Psoas muscle (tissue), 8 donors: Measurements from ENCODE around the gene PKD1. TPM values are rescaled to one million over a fixed set of nuclear protein-coding genes. Genes with fewer than 3 reads are reported as not detected.

Experiments used
- ATAC-seq, 4 donors: fragments of 200-7000 bp; cut with Tn5 transposase; one replicate each; pipeline ENCODE4 v1.9.1; 2020; ENCODE audit warnings: moderate library complexity in 3 of 4, mild to moderate bottlenecking in 2 of 4
- DNase-seq, 2 donors: peaks; one replicate each; pipeline ENCODE4 v3.0.0-alpha.2; 2020
- H3K27ac ChIP-seq: fragments of 200-600 bp; one replicate; pipeline ENCODE4 v1.8.0; 2022
- H3K27me3 ChIP-seq, 3 donors: fragments of 200-600 bp in 1 of 3; one replicate each; pipeline versions ENCODE4 v1.6.1 to v1.8.0; 2013 to 2022; ENCODE audit warnings: low read length in 2 of 3, mild to moderate bottlenecking in 2 of 3, moderate library complexity in 1 of 3; ENCODE audit not compliant: insufficient read depth in 3 of 3
- H3K36me3 ChIP-seq, 2 donors: fragments of 200-600 bp in 1 of 2; one replicate each; pipeline versions ENCODE4 v1.6.1 to v1.8.0; 2013 to 2022; ENCODE audit warnings: low read depth in 1 of 2, mild to moderate bottlenecking in 1 of 2, moderate library complexity in 1 of 2; ENCODE audit not compliant: insufficient read depth in 1 of 2
- H3K4me1 ChIP-seq: fragments of 200-600 bp; one replicate; pipeline ENCODE4 v1.8.0; 2022
- H3K4me3 ChIP-seq: fragments of 200-600 bp; one replicate; pipeline ENCODE4 v1.8.0; 2022; ENCODE audit warnings: mild to moderate bottlenecking
- H3K9me3 ChIP-seq: fragments of 200-600 bp; one replicate; pipeline ENCODE4 v1.8.0; 2022
- WGBS, 3 donors: extraction: QIAGEN DNeasy Blood & Tissue Kit; methylation state at CpG; one replicate each; pipeline versions ENCODE4 v1.1.6 to v1.1.7; 2013; 5-methylcytosine and 5-hydroxymethylcytosine counted together
- intact Hi-C, 2 donors: fragments of 100-400 bp; cut with DNase I; formaldehyde crosslinking; loops; one replicate each; pipeline versions ENCODE4 v1.11.0 to v1.14.2; 2022
- polyA plus RNA-seq, 3 donors: library from polyadenylated mRNA; stranded (reverse); fragments of 200-250 nt; gene quantifications; one replicate each; pipeline ENCODE4 v1.2.3, GENCODE V29; 2013
- total RNA-seq, 4 donors: library from RNA; stranded (reverse); fragmentation: NEBNext Ultra II Directional in 2 of 4; extraction: Animal tissue kit (Norgen Biotek cat#: 25700) in 2 of 4; gene quantifications; one replicate each; pipeline versions ENCODE4 v1.2.1 to v1.2.4, GENCODE V29; 2021 to 2023
- TF ChIP-seq, protein P1 (sequence below): fragments of 200-600 bp; IDR thresholded peaks from one replicate; pipeline ENCODE4 v1.8.0; 2022; ENCODE audit warnings: antibody characterized with exemption
- donor health status: healthy with polysubstance abuse.
- donor health status: DM: no; HTN: no; CAD: no; lungs with moderate emphysema.
- donor health status: Bipolar disorder and iron deficiency.
- donor health status: healthy.
- donor health status: DM: yes; HTN: yes; CAD: no.
- donor health status: DM: no; HTN: no; CAD: no.
- donor health status: DM: no; HTN: no; CAD: no.
- donor health status: DM: yes; HTN: yes; CAD: no.

Gene PKD1
- total and polyA plus RNA-seq, 7 donors, result 33.9 to 123 (median 74.1) TPM

DNA sequence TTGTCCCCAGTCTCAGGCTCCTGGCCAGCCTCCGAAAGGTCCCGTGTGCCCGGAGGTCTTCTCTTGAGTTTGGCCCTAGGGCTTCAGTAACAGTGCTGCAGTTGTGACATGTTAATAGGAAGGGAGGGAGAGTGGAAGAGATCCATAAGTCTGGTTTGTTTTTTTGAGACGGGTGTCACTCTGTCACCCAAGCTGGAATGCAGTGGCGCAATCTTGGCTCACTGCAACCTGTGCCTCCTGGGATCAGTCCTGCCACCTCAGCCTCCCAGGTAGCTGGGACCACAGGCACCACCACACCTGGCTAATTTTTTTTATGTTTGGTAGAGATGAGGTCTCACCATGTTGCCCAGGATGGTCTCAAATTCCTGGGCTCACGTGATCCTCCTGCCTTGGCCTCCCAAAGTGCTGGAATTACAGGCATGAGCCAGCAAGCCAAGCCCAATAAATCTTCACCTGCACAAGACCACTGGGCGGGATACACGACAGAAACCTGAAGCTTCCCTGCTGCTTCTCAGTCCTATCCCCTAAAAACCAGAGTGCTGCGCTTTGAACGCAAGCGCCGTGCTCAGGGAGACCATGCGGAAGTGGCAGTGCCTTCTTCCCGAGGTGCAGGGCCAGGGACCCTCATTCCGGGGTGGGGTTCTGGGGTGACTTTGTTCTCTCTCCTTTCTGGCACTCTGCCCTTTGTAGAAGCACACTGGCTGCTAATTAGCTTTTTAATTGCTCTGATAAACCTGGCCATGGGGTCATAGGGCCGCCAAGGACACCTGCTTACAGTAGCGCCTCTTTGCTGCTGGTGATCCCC lies 30.8 kb upstream of the PKD1 start:
- Histone ChIP-seq H3K27me3 (no peaks in the 10 kb centered on the region), H3K36me3 (peaks cover 3 to 39% of the 10 kb centered on the region in 2 donors), H3K9me3 (no peaks in the 10 kb centered on the region), H3K27ac (no peak overlapping the region), H3K4me1 (peaks cover 2% of the 10 kb centered on the region), H3K4me3 (no peak overlapping the region)
- TF ChIP-seq, protein P1, sequence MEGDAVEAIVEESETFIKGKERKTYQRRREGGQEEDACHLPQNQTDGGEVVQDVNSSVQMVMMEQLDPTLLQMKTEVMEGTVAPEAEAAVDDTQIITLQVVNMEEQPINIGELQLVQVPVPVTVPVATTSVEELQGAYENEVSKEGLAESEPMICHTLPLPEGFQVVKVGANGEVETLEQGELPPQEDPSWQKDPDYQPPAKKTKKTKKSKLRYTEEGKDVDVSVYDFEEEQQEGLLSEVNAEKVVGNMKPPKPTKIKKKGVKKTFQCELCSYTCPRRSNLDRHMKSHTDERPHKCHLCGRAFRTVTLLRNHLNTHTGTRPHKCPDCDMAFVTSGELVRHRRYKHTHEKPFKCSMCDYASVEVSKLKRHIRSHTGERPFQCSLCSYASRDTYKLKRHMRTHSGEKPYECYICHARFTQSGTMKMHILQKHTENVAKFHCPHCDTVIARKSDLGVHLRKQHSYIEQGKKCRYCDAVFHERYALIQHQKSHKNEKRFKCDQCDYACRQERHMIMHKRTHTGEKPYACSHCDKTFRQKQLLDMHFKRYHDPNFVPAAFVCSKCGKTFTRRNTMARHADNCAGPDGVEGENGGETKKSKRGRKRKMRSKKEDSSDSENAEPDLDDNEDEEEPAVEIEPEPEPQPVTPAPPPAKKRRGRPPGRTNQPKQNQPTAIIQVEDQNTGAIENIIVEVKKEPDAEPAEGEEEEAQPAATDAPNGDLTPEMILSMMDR, result no peak
- DNase-seq (no peak), ATAC-seq (no peak)
- 85 to 89% (median 87%) methylated on average over 17 of the region's 17 CpGs for WGBS, 3 donors
- intact Hi-C loops, result no loop called here

DNA sequence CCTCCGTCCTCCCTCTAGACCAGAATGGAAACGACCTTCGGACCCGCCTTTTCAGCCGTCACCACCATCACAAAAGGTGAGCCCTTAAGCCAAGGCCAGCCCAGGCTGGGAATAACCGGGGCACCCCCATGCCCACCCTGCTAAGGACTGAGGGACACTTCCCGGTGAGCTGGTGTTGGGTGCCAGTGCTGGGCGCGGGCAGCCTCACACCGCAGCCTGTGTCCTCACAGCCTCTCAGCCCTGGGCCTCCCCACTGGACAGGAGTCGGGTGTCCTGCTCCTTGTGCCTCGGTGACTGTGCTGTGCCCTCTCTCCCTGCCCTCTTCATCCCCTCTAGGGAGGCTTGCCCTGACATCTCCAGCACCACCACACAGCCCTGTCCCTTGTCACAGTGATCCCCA lies 30.2 kb upstream of the PKD1 start:
- TF ChIP-seq, protein P1, result no peak
- DNase-seq (no peak), ATAC-seq (no peak)
- Histone ChIP-seq H3K27ac (no peak overlapping the region), H3K4me1 (peaks cover 5% of the 10 kb centered on the region), H3K36me3 (peaks cover 3 to 33% of the 10 kb centered on the region in 2 donors), H3K9me3 (no peaks in the 10 kb centered on the region), H3K4me3 (no peak overlapping the region), H3K27me3 (no peaks in the 10 kb centered on the region)
- intact Hi-C loops, result no loop called here
- 94 to 98% (median 95%) methylated on average over 12 of the region's 12 CpGs for WGBS, 3 donors

DNA sequence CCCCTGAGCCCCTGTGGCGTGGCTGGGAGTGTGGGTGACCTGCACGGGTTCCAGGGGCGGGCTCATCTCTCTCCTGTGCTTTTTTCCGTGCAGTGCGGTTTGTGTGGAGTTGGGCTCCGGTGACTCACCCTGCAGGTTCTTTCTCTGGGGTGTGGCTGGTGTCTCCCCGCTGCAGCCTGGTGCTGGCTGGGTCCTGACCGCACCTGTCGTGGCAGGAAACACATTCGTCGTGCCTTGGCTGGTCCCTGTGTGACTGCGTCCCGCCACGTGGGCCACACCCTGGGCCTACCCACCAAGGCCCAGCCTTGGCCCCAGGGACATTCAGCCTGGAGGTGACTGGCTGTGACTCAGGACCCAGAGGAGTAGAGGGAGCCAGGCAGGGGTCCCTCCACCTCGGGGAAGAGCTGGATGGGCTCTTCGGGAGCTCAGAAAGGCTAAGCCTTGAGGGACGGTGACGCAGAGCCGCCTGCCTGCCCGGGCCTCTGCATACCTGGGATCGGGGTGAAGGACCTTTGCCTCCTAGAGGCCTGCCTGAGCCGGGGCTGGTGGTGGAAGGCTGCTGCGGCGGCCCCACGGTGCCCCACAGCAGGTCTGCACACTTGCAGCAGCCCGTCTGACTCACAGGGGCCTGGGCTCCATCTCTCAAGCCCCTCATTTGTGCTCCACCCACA lies 27.6 kb upstream of the PKD1 start:
- peaks cover 3 to 24% of the 10 kb centered on the region in 2 donors for H3K36me3 ChIP-seq
- no peak overlapping the region for H3K27ac ChIP-seq
- ATAC-seq (no peak), DNase-seq (no peak)
- peaks cover 16% of the 10 kb centered on the region for H3K4me1 ChIP-seq
- H3K4me3 ChIP-seq, result no peak overlapping the region
- WGBS, 3 donors, result 86 to 91% (median 89%) methylated on average over 26 of the region's 26 CpGs
- no peaks in the 10 kb centered on the region for H3K27me3 ChIP-seq
- TF ChIP-seq, protein P1, result no peak
- intact Hi-C loops, result no loop called here
- H3K9me3 ChIP-seq, result no peaks in the 10 kb centered on the region

DNA sequence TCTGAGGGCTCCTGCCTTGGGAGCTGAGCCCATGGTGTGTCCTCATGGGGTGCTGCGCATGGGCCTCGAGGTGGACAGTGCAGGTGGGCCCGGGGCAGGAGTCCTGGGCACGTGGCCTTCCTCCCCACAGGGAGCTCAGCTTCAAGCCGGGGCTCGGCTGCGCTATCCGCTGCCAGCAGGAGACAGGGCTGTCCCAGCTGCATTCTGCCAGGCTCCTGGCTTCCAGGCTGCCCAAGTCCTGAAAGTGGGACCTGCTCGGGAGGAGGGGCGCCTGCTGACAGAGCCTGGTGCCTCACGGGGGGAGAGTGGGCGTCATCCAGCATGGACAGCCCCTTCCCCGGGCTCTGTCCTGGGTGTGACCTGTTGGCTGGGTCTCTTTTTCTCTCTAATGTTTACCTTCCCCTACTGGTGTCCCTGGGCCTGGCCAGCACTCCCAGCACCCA lies 27.0 kb upstream of the PKD1 start:
- H3K4me3 ChIP-seq, result no peak overlapping the region
- peaks cover 0 to 18% of the 10 kb centered on the region in 2 donors for H3K36me3 ChIP-seq
- no peak overlapping the region for H3K27ac ChIP-seq
- H3K9me3 ChIP-seq, result no peaks in the 10 kb centered on the region
- 75 to 84% (median 80%) methylated on average over 12 to 13 of the region's 13 CpGs for WGBS, 3 donors
- H3K27me3 ChIP-seq, result no peaks in the 10 kb centered on the region
- H3K4me1 ChIP-seq, result peaks cover 22% of the 10 kb centered on the region
- intact Hi-C loops, result no loop called here
- DNase-seq (no peak), ATAC-seq (no peak)
- TF ChIP-seq, protein P1, result no peak
